Erythroblast (primary cell): ENCODE results near the gene CEP290.

ENCODE experiments used
- GATA1 ChIP-seq: IDR thresholded peaks from 2 replicates; pipeline ENCODE4 v1.6.1; 2011; ENCODE audit warnings: low read depth, mild to moderate bottlenecking, control low read depth, low read length, moderate library complexity
- POLR2A ChIP-seq: IDR thresholded peaks from 2 replicates; pipeline ENCODE4 v1.6.1; 2011; ENCODE audit warnings: mild to moderate bottlenecking, low read length

DNA sequence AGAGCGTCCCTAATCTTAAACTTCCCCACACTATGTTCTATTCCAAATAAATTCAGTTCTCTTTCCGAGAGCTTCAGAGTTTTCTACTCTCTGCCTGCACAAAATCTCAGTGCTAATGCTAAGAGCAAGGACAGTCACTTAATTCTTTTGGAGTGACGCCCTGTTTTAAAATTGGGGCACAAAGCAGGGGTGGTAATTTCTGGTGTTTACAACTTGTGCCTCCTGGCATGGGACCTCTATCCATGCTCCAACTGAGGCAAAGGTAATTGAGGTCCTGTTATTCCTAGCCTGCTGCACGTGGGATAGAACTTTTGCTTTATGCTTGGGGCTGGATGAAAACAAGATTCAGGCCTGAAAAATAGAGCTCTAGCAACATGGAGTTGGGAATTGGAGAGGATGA, 135.5 kb downstream of the CEP290 start:
- TF ChIP-seq POLR2A (no peak), GATA1 (no peak)
